D721Med (cell line): ENCODE data around the gene LGI4.

Experiments used
- DNase-seq: peaks from one replicate; pipeline ENCODE4 v3.0.0; 2011; ENCODE audit warnings: low spot score; ENCODE audit not compliant: insufficient read length
- FAIRE-seq: peaks from 2 replicates; lab custom pipeline; 2011; peaks lifted over from hg19 to GRCh38; lab: Jason Lieb, UNC
- CTCF ChIP-seq: IDR thresholded peaks from 2 replicates; pipeline ENCODE4 v1.5.1; 2012; ENCODE audit warnings: mild to moderate bottlenecking, control low read depth; ENCODE audit not compliant: insufficient read depth; ENCODE audit errors: missing control alignments

Gene LGI4

GRCh38 chr19:35093941-35094647 lies 40.8 kb downstream of the LGI4 start:
- DNase-seq (no peak), FAIRE-seq (no peak)
- no peak for TF ChIP-seq CTCF

DNA sequence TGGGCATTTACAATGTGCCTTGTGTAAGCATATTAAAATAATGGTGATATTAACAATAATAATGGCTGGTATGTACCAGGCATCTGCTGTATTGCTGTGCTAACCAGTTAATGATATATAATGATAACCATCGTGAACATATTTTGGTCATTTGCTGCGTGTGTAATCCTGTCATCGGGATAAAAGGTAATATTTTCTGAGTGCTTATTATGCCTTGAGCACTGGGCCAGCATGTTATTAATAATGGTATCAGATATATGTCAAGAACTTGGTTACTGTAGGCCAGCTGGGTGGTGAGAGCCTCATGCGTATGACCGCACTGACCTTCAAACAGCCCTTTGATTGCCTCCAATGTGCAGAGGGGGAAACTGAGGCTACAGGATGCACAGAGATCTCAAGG lies 41.4 kb downstream of the LGI4 start:
- FAIRE-seq, result no peak
- no peak for TF ChIP-seq CTCF
- DNase-seq, result no peak

- peak; percentile 46 for TF ChIP-seq CTCF
- DNase-seq (peak; percentile 84), FAIRE-seq (no peak)
Measured at GRCh38 chr19:35090506-35091214, 44.2 kb downstream of the LGI4 start.

DNA sequence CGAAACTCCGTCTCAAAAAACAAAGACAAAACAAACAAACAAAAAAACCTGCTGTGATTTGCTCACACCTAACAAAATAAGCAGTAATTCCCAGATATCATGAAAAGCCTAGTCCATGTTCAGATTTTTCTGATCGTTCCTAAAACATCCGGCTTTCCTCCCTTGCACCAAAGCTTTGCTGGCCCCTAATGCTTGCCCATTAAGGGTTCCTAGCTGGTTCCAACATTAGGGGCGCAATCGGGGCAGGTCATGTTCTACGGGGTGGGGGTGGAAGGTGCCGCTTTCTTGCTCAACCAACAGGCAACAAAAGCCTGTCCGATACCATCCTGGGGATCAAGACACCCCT lies 44.7 kb downstream of the LGI4 start:
- FAIRE-seq (no peak), DNase-seq (no peak)
- TF ChIP-seq CTCF, result no peak

DNA sequence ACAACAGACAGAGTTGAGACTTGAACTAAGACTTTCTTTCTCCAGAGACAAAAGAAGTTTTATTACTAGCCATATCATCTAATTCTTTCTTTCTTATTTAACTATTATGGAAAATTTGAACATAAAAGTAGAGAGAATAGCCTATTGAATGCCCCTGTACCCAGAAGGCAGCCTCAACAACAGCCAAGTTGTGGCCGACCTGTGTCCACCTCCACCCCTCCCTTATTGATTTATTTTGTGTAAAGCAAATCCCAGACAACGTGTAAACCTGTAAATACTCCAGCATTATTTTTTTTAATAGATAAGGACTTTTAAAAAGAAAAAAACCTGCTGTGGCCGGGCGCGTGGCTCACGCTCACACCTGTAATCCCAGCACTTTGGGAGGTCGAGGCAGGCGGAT lies 45.3 kb downstream of the LGI4 start:
- TF ChIP-seq CTCF, result no peak
- DNase-seq, result no peak
- no peak for FAIRE-seq

DNA sequence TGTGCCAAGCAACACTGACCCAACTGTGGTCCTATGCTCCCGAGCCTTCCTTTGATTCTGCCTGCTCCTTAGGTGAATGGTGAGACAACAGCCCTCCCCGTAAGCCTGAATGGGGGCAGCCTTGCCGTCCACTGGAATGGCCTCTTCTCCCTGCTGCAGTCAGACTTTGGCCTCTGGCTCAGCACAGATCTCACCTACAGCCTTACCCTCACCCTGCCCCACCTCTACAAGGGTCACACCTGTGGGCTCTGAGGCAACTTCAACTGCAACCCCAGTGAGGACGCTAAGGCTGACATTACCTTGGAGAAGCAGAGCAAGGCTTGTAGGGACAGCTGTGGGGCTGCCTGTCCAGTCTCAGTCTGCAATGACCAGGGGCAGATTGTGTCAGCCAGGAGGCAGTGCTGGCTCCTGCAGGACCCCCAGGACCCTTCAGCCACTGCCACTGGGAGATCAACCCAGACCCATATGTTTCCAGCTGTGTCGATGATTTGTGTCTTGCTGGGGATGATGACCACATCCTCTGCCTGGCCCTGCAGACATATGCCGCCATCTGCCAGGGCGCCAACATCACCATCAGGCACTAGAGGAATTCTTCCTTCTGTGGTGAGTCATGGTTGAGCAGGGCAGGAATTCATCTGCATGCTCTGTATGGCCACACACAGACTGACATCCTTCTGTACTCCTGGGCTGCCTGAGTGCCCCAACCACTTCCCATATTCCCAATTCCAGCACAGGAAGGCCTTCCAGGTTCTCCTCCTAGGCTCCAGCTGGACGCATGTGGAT lies 46.5 kb downstream of the LGI4 start:
- DNase-seq (no peak), FAIRE-seq (no peak)
- no peak for TF ChIP-seq CTCF

- DNase-seq, result no peak
- TF ChIP-seq CTCF, result no peak
- no peak for FAIRE-seq
Measured at GRCh38 chr19:35087393-35087792, 47.5 kb downstream of the LGI4 start.
